Measurements from ENCODE around the gene TMEM140.

TMEM140 gene

GRCh38 chr7:135183478-135183877 is 35.6 kb downstream of the TMEM140 start:
- no peak for TF ChIP-seq CTCF (IDR thresholded peaks at IDR 0.05; ENCODE audit: control extremely low read depth, extremely low read depth, low read depth, missing control alignments)

GRCh38 chr7:135184254-135184841 is 36.5 kb downstream of the TMEM140 start:
- no peak for TF ChIP-seq CTCF (IDR thresholded peaks at IDR 0.05; ENCODE audit: control extremely low read depth, extremely low read depth, low read depth, missing control alignments)
- ChIA-PET CTCF (interaction anchor here (0.9 to 1.5 kb wide), 3 partner anchors 14 to 197 kb away, joined by 3 to 4 read pairs (median 3); no protein-coding TSS in a partner anchor), POLR2A (no interaction called here)
- no peak for DNase-seq (ENCODE audit: extremely low spot score)

More at GRCh38 chr7:135183478-135183877, 35.6 kb downstream of the TMEM140 start:
- no peak for DNase-seq (ENCODE audit: extremely low spot score)
- ChIA-PET CTCF (interaction anchor here (1.1 to 1.5 kb wide), 2 partner anchors 15 to 196 kb away, joined by 3 to 4 read pairs; no protein-coding TSS in a partner anchor), POLR2A (no interaction called here)

GRCh38 chr7:135185471-135186260 is 37.8 kb downstream of the TMEM140 start:
- CTCF ChIA-PET, result interaction anchor here (1.0 to 6.3 kb wide), 8 partner anchors 8 to 199 kb away, joined by 3 to 25 read pairs (median 6); partner anchors contain the start of genes AGBL3 and CYREN
- TF ChIP-seq CTCF (IDR thresholded peaks at IDR 0.05; ENCODE audit: control extremely low read depth, extremely low read depth, low read depth, missing control alignments), result no peak
- POLR2A ChIA-PET, result interaction anchor here (0.7 to 1.4 kb wide), 3 partner anchors 12 to 23 kb away, joined by 3 to 6 read pairs (median 4); partner anchors contain the start of gene CYREN
- DNase-seq (ENCODE audit: extremely low spot score), result no peak

GRCh38 chr7:135186261-135186540 is 38.3 kb downstream of the TMEM140 start:
- no peak for DNase-seq (ENCODE audit: extremely low spot score)
- CTCF ChIA-PET, result interaction anchor here (0.6 to 6.3 kb wide), 9 partner anchors 9 to 199 kb away, joined by 3 to 25 read pairs (median 4); partner anchors contain the start of genes AGBL3, CYREN and WDR91
- no peak for TF ChIP-seq CTCF (IDR thresholded peaks at IDR 0.05; ENCODE audit: control extremely low read depth, extremely low read depth, low read depth, missing control alignments)
- POLR2A ChIA-PET, result interaction anchor here (0.5 to 1.4 kb wide), 5 partner anchors 11 to 384 kb away, joined by 3 to 6 read pairs (median 3); partner anchors contain the start of gene CYREN

- POLR2A ChIA-PET, result interaction anchor here (0.5 to 2.1 kb wide), 6 partner anchors 11 to 383 kb away, joined by 3 to 18 read pairs (median 4); partner anchors contain the start of genes CYREN and WDR91
- DNase-seq (ENCODE audit: extremely low spot score), result peak; percentile 80
- CTCF ChIA-PET, result interaction anchor here (0.6 to 6.3 kb wide), 13 partner anchors 8 to 200 kb away, joined by 3 to 25 read pairs (median 4); partner anchors contain the start of genes AGBL3, CYREN and WDR91
- TF ChIP-seq CTCF (IDR thresholded peaks at IDR 0.05; ENCODE audit: control extremely low read depth, extremely low read depth, low read depth, missing control alignments), result no peak
Observed at GRCh38 chr7:135186841-135187253, 39.0 kb downstream of the TMEM140 start.

- POLR2A ChIA-PET, result interaction anchor here (0.6 to 2.1 kb wide), 5 partner anchors 16 to 796 kb away, joined by 3 to 18 read pairs (median 4); partner anchors contain the start of gene WDR91
- DNase-seq (ENCODE audit: extremely low spot score), result peak; percentile 60
- CTCF ChIA-PET, result interaction anchor here (0.6 to 6.3 kb wide), 9 partner anchors 9 to 330 kb away, joined by 3 to 25 read pairs (median 10); partner anchors contain the start of genes AGBL3, CYREN and WDR91
- no peak for TF ChIP-seq CTCF (IDR thresholded peaks at IDR 0.05; ENCODE audit: control extremely low read depth, extremely low read depth, low read depth, missing control alignments)
Observed at GRCh38 chr7:135188298-135188984, 40.6 kb downstream of the TMEM140 start.

All from GM10248 (cell line).